Heart right ventricle (tissue), 16 donors: Measurements from ENCODE around the gene SLC38A9. TPM values are rescaled to one million over a fixed set of nuclear protein-coding genes. Genes with fewer than 3 reads are reported as not detected.
A peak's percentile ranks its signal among the peaks of the same experiment; 100 is the strongest.

Experiments used
- ATAC-seq, 8 donors: fragments of 200-7000 bp; cut with Tn5 transposase; one replicate each; pipeline ENCODE4 v1.9.1; 2020; ENCODE audit warnings: mild to moderate bottlenecking in 8 of 8, moderate library complexity in 8 of 8, moderate number of reproducible peaks in 1 of 8
- DNase-seq, 2 donors: peaks; one replicate each; pipeline ENCODE4 v3.0.0-alpha.2; 2020
- H3K27ac ChIP-seq, 10 donors: fragments of 200-600 bp; sonication (generic) in 2 of 10; one replicate each; pipeline versions ENCODE4 v1.5.0 to v1.8.0; 2020 to 2022; ENCODE audit warnings: mild to moderate bottlenecking in 3 of 10
- H3K27me3 ChIP-seq, 7 donors: fragments of 200-600 bp; one replicate each; pipeline ENCODE4 v1.8.0; 2021 to 2022; ENCODE audit warnings: mild to moderate bottlenecking in 2 of 7
- H3K36me3 ChIP-seq, 9 donors: fragments of 200-600 bp; sonication (generic) in 1 of 9; one replicate each; pipeline versions ENCODE4 v1.5.0 to v1.8.0; 2020 to 2022; ENCODE audit warnings: mild to moderate bottlenecking in 2 of 9
- H3K4me1 ChIP-seq, 9 donors: fragments of 200-600 bp; sonication (generic) in 1 of 9; one replicate each; pipeline versions ENCODE4 v1.5.0 to v1.8.0; 2020 to 2022; ENCODE audit warnings: mild to moderate bottlenecking in 4 of 9
- H3K4me3 ChIP-seq, 10 donors: fragments of 200-600 bp; sonication (generic) in 2 of 10; one replicate each; pipeline versions ENCODE4 v1.5.0 to v1.8.0; 2020 to 2022; ENCODE audit warnings: mild to moderate bottlenecking in 7 of 10, moderate library complexity in 2 of 10
- H3K9me3 ChIP-seq, 11 donors: fragments of 200-600 bp in 10 of 11; sonication (generic) in 2 of 11; one replicate each; pipeline versions ENCODE4 v1.5.0 to v1.8.0; 2013 to 2022; ENCODE audit warnings: mild to moderate bottlenecking in 2 of 11, control low read depth in 1 of 11, moderate library complexity in 1 of 11
- WGBS, 2 donors: extraction: QIAGEN DNeasy Blood & Tissue Kit; methylation state at CpG; one replicate each; pipeline ENCODE4 v1.1.7; 2013; ENCODE audit warnings: inconsistent platforms in 1 of 2; 5-methylcytosine and 5-hydroxymethylcytosine counted together
- intact Hi-C, 10 donors: fragments of 100-400 bp; cut with DNase I; formaldehyde crosslinking; loops; one replicate each; pipeline versions ENCODE4 v1.11.1 to v1.14.2; 2022
- polyA plus RNA-seq, 2 donors: library from polyadenylated mRNA; stranded (reverse); fragments of 200-250 nt; gene quantifications; one replicate each; pipeline ENCODE4 v1.2.3, GENCODE V29; 2013
- total RNA-seq, 10 donors: library from RNA; stranded (reverse); fragmentation: NEBNext Ultra II Directional in 3 of 10; extraction: Animal tissue kit (Norgen Biotek cat#: 25700) in 3 of 10; gene quantifications; one replicate each; pipeline versions ENCODE4 v1.2.1 to v1.2.4, GENCODE V29; 2021 to 2023
- TF ChIP-seq, protein P1 (sequence below), 9 donors: fragments of 200-600 bp; sonication (generic) in 2 of 9; IDR thresholded peaks; one replicate each; pipeline versions ENCODE4 v1.5.0 to v1.8.0; 2021 to 2022; ENCODE audit warnings: antibody characterized with exemption in 9 of 9, mild to moderate bottlenecking in 5 of 9, moderate library complexity in 1 of 9
- donor health status: Arrhythmogenic right ventricular cardiomyopathy.
- donor health status: ischemic (EF 13 %, LVEDD 7.1; RV severe dilation, severe dysfunction).
- donor health status: healthy with polysubstance abuse.
- donor health status: DM: no; HTN: yes; CAD: no.
- donor health status: DM: no; HTN: no; CAD: no.
- donor health status: ischemic (EF 25% LVEDD 6.9; RV normal size, moderate dysfunction).
- donor health status: ischemic (EF 25% LVEDD 5.7; RV mildly dilated, moderate dysfunction).
- donor health status: healthy.
- donor health status: DM: yes; HTN: yes; CAD: no.
- donor health status: Ischemic cardiomyopathy.
- donor health status: ischemic (EF 35%, LVEDD 5.7; RV mildly dilated, moderate dysfunction).
- donor health status: nonischemic (EF 11% LVEDD 7.7; RV severe dilation, severe dysfunction).
- donor health status: DM: yes; HTN: yes; CAD: no.
- donor health status: PGD.
- donor health status: ischemic (EF 29% LVEDD 5.4; RV normal size, mild dysfunction).
- donor health status: nonischemic (EF 23%, LVEDD 6.1; RV moderate dilation, normal function).

The SLC38A9 gene
- total and polyA plus RNA-seq, 12 donors = 3.6 to 9.7 (median 6.8) TPM

DNA sequence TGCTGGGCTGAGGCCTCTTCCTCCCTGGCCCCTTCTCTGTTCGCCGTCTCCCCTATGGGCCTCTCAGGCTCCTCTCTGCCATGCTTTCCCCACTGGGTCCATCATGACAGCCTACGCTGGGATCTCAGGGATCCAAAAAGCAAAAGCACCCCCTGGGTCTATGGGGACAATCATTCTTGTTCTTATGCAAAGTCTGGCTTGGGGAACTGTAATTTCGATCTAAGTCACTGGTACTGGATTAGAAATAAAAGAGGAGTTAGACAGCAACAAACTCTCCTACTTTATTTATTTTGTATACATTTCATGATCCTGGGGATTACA, 86.6 kb downstream of the SLC38A9 start:
- WGBS, 2 donors = 69 to 77% methylated on average over 4 of the region's 4 CpGs
- H3K4me3 ChIP-seq = no peak overlapping the region
- intact Hi-C loops = no loop called here
- peaks cover 0 to 3% (median 0%) of the 10 kb centered on the region in 9 donors for H3K36me3 ChIP-seq
- TF ChIP-seq, protein P1, sequence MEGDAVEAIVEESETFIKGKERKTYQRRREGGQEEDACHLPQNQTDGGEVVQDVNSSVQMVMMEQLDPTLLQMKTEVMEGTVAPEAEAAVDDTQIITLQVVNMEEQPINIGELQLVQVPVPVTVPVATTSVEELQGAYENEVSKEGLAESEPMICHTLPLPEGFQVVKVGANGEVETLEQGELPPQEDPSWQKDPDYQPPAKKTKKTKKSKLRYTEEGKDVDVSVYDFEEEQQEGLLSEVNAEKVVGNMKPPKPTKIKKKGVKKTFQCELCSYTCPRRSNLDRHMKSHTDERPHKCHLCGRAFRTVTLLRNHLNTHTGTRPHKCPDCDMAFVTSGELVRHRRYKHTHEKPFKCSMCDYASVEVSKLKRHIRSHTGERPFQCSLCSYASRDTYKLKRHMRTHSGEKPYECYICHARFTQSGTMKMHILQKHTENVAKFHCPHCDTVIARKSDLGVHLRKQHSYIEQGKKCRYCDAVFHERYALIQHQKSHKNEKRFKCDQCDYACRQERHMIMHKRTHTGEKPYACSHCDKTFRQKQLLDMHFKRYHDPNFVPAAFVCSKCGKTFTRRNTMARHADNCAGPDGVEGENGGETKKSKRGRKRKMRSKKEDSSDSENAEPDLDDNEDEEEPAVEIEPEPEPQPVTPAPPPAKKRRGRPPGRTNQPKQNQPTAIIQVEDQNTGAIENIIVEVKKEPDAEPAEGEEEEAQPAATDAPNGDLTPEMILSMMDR (IDR thresholded peaks at IDR 0.05) = no peak
- ATAC-seq (no peak), DNase-seq (no peak)
- H3K27ac ChIP-seq = peak overlapping the region in 4 of 10 donors; percentile 24 to 52 (median 40)
- no peaks in the 10 kb centered on the region for H3K9me3 ChIP-seq
- no peaks in the 10 kb centered on the region for H3K27me3 ChIP-seq
- H3K4me1 ChIP-seq = peaks cover 0 to 34% (median 17%) of the 10 kb centered on the region in 9 donors

DNA sequence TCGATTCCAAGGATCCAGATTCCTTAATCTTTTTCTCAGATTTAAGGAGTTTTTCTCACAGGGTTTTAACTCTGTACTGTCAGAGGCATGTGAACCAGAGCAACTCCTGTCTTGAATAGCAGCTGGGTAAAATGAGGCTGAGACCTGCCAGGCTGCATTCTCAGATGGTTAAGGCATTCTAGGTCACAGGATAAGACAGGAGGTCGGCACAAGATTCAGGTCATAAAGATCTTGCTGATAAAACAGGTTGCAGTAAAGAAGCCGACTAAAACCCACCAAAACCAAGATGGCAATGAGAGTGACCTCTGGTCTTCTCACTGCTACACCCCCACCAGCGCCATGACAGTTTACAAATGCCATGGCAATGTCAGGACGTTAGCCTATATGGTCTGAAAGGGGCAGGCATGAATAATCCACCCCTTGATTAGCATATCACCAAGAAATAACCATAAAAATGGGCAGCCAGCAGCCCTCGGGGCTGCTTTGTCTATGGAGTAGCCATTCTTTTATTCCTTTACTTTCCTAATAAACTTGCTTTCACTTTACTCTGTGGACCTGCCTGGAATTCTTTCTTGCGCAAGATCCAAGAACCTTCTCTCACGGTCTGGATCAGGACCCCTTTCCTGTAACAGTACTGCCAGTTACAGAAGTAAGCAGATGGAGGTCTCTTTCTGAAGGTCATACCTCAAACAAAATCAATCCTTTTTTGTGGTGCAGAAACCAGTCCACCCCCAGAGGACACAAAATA, 87.1 kb downstream of the SLC38A9 start:
- TF ChIP-seq, protein P1 (IDR thresholded peaks at IDR 0.05) = no peak
- ATAC-seq = no peak
- intact Hi-C loops = no loop called here
- no peaks in the 10 kb centered on the region for H3K27me3 ChIP-seq
- 84 to 85% methylated on average over 8 of the region's 8 CpGs for WGBS, 2 donors
- peaks cover 0 to 36% (median 17%) of the 10 kb centered on the region in 9 donors for H3K4me1 ChIP-seq
- DNase-seq = no peak
- H3K4me3 ChIP-seq = no peak overlapping the region
- H3K27ac ChIP-seq = peak overlapping the region in 4 of 10 donors; percentile 24 to 52 (median 40)
- peaks cover 0 to 2% (median 0%) of the 10 kb centered on the region in 9 donors for H3K36me3 ChIP-seq
- H3K9me3 ChIP-seq = no peaks in the 10 kb centered on the region

DNA sequence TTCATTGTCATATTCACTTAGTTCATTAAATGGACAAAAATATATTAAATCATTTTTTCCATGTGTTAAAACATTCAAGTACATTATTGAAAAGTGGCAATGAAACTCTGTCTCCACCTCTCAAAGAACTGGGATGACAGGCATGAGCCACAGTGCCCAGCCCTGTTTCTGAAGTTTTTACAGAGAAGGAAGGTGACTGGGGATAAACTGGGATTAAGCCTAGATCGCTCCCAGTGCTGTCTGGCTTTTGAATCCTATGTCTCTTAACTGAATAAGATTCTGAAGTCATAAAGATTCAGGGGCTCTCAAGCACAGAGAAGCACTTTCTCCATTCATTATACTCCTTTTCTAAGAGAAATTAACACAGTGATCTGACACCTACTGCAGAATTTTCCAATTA, 88.3 kb downstream of the SLC38A9 start:
- intact Hi-C loops = no loop called here
- ATAC-seq (no peak), DNase-seq (no peak)
- no peak overlapping the region for H3K4me3 ChIP-seq
- no peaks in the 10 kb centered on the region for H3K36me3 ChIP-seq
- TF ChIP-seq, protein P1 (IDR thresholded peaks at IDR 0.05) = no peak
- peaks cover 0 to 36% (median 17%) of the 10 kb centered on the region in 9 donors for H3K4me1 ChIP-seq
- H3K27ac ChIP-seq = no peak overlapping the region
- no peaks in the 10 kb centered on the region for H3K9me3 ChIP-seq
- WGBS, 2 donors = 94 to 100% methylated on average over 1 of the region's 1 CpG
- H3K27me3 ChIP-seq = no peaks in the 10 kb centered on the region

DNA sequence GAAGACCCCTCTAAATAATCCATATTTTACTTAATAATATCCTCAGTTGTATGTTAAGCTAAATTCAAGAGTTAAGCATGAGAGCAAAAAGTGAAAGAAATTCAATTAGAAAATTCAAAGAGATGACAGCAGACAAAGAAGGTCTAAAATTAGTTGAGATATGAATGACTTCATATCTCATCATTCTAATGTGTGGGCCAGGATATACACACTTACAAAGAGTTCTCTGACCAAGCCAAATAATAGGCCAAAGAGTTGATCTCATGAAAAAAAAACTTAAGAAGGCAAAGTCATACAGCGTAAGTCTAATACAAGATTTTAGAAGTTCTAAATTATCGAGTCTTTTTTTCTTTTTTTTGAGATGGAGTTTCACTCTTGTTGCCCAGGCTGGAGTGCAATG, 89.7 kb downstream of the SLC38A9 start:
- Histone ChIP-seq H3K4me1 (peaks cover 0 to 36% (median 17%) of the 10 kb centered on the region in 9 donors), H3K4me3 (no peak overlapping the region), H3K9me3 (no peaks in the 10 kb centered on the region), H3K27me3 (no peaks in the 10 kb centered on the region), H3K36me3 (no peaks in the 10 kb centered on the region), H3K27ac (peak overlapping the region in 1 of 10 donors; percentile 40)
- TF ChIP-seq, protein P1 (IDR thresholded peaks at IDR 0.05) = no peak
- DNase-seq (no peak), ATAC-seq (peak in 3 of 8 donors; percentile 42 to 64 (median 50))
- intact Hi-C loops = no loop called here
- WGBS, 2 donors = 77 to 78% methylated on average over 2 of the region's 2 CpGs
